H1 (cell line): ENCODE measurements around the gene BAD. TPM values are rescaled to one million over a fixed set of nuclear protein-coding genes. Genes with fewer than 3 reads are reported as not detected.
A peak's percentile ranks its signal among the peaks of the same experiment; 100 is the strongest.

Experiments
- CTCF ChIA-PET: fragments of 300-600 bp; sonication (Branson Sonifier 250); formaldehyde crosslinking; loops from one replicate; lab custom pipeline; 2021; ENCODE audit not compliant: partially characterized antibody; lab: Charles Lee
- POLR2A ChIA-PET: fragments of 300-600 bp; sonication (Branson Sonifier 250); formaldehyde crosslinking; loops from one replicate; lab custom pipeline; 2021; ENCODE audit warnings: inconsistent platforms; ENCODE audit not compliant: partially characterized antibody; lab: Charles Lee
- DNase-seq, 2 experiments: peaks; one replicate each; pipeline versions ENCODE4 v3.0.0 to v3.0.0-alpha.2; 2010 to 2022; ENCODE audit warnings: low spot score in 2 of 2, low read depth in 1 of 2, mixed read lengths in 1 of 2
- FAIRE-seq: peaks from 2 replicates; lab custom pipeline; 2011; peaks lifted over from hg19 to GRCh38; lab: Jason Lieb, UNC
- H2AFZ ChIP-seq: 2 replicates; pipeline ENCODE4 v1.8.1; 2012; ENCODE audit warnings: low read length, inconsistent platforms
- H2AK5ac ChIP-seq: 2 replicates; pipeline ENCODE4 v1.6.1; 2013; ENCODE audit warnings: low read depth, low read length
- H2BK120ac ChIP-seq: replicated peaks from 2 replicates; pipeline ENCODE3; 2013; ENCODE audit warnings: low read depth, low read length, inconsistent platforms
- H2BK12ac ChIP-seq: 2 replicates; pipeline ENCODE4 v1.6.1; 2013; ENCODE audit warnings: low read depth, low read length
- H2BK15ac ChIP-seq: 2 replicates; pipeline ENCODE4 v1.6.1; 2013; ENCODE audit warnings: low read length
- H2BK20ac ChIP-seq: 2 replicates; pipeline ENCODE4 v1.6.1; 2013; ENCODE audit warnings: low read length
- H2BK5ac ChIP-seq: 2 replicates; pipeline ENCODE4 v1.6.1; 2013; ENCODE audit warnings: low read depth, low read length
- H3K14ac ChIP-seq: 2 replicates; pipeline ENCODE4 v1.6.1; 2013; ENCODE audit warnings: inconsistent platforms; ENCODE audit not compliant: insufficient read length
- H3K18ac ChIP-seq: 2 replicates; pipeline ENCODE4 v1.6.1; 2013; ENCODE audit warnings: low read length; ENCODE audit errors: extremely low read depth
- H3K23ac ChIP-seq: 2 replicates; pipeline ENCODE4 v1.6.1; 2013; ENCODE audit warnings: inconsistent platforms; ENCODE audit not compliant: insufficient read length
- H3K23me2 ChIP-seq: 2 replicates; pipeline ENCODE4 v1.6.1; 2013; ENCODE audit warnings: low read depth, low read length
- H3K27ac ChIP-seq: 2 replicates; pipeline ENCODE4 v1.6.1; 2011; ENCODE audit warnings: low read depth, low read length, inconsistent platforms
- H3K27me3 ChIP-seq, 4 experiments: replicated peaks in 1 of 4; 1 replicate in 1 of 4; 2 replicates in 3 of 4; pipeline versions ENCODE4 v1.6.1 to v1.8.1; 2011 to 2013; ENCODE audit warnings: low read length in 3 of 4, mild to moderate bottlenecking in 3 of 4, inconsistent platforms in 2 of 4, mixed read lengths in 2 of 4, moderate library complexity in 1 of 4; ENCODE audit not compliant: control insufficient read depth in 3 of 4, insufficient read depth in 3 of 4; ENCODE audit errors: extremely low read depth in 1 of 4
- H3K36me3 ChIP-seq, 4 experiments: 2 replicates each; pipeline versions ENCODE4 v1.6.1 to v1.8.1; 2011 to 2013; ENCODE audit warnings: mild to moderate bottlenecking in 4 of 4, low read length in 3 of 4, moderate library complexity in 2 of 4, control low read depth in 1 of 4, inconsistent platforms in 1 of 4; ENCODE audit not compliant: insufficient read depth in 4 of 4, control insufficient read depth in 2 of 4
- H3K4ac ChIP-seq: replicated peaks from 2 replicates; pipeline ENCODE3; 2013; ENCODE audit warnings: low read length, low read depth, mixed read lengths, inconsistent platforms; ENCODE audit not compliant: insufficient read length
- H3K4me1 ChIP-seq, 4 experiments: replicated peaks in 1 of 4; 1 replicate in 1 of 4; 2 replicates in 3 of 4; pipeline versions ENCODE4 v1.6.1 to v1.8.1; 2011 to 2013; ENCODE audit warnings: low read length in 3 of 4, inconsistent platforms in 2 of 4, mixed read lengths in 1 of 4; ENCODE audit not compliant: insufficient read depth in 4 of 4, control insufficient read depth in 3 of 4
- H3K4me2 ChIP-seq, 2 experiments: 2 replicates each; pipeline versions ENCODE4 v1.6.1 to v1.8.1; 2011 to 2013; ENCODE audit warnings: low read depth in 2 of 2, low read length in 2 of 2, control low read depth in 1 of 2, inconsistent platforms in 1 of 2, mild to moderate bottlenecking in 1 of 2; ENCODE audit not compliant: insufficient read depth in 1 of 2
- H3K4me3 ChIP-seq, 4 experiments: fragments of 200-600, 300-600 bp in 1 of 4; sonication (generic), shearing (Covaris generic), sonication (Bioruptor Twin) in 1 of 4; 2 replicates each; pipeline versions ENCODE4 v1.5.1 to v1.8.1; 2011 to 2016; ENCODE audit warnings: low read length in 4 of 4, low read depth in 3 of 4, control low read depth in 2 of 4, inconsistent platforms in 2 of 4, mild to moderate bottlenecking in 2 of 4, mixed read lengths in 1 of 4, moderate library complexity in 1 of 4; ENCODE audit not compliant: insufficient read depth in 2 of 4; ENCODE audit errors: extremely low read depth in 1 of 4
- H3K56ac ChIP-seq: replicated peaks from 2 replicates; pipeline ENCODE3; 2013; ENCODE audit warnings: low read depth, mild to moderate bottlenecking, mixed read lengths, low read length, inconsistent platforms; ENCODE audit not compliant: insufficient read length
- H3K79me1 ChIP-seq: 2 replicates; pipeline ENCODE4 v1.6.1; 2013; ENCODE audit warnings: low read depth, low read length, control low read depth
- H3K79me2 ChIP-seq, 2 experiments: 2 replicates each; pipeline versions ENCODE4 v1.6.1 to v1.8.1; 2012 to 2013; ENCODE audit warnings: low read length in 2 of 2, mild to moderate bottlenecking in 2 of 2, inconsistent platforms in 1 of 2; ENCODE audit not compliant: insufficient read depth in 2 of 2, control insufficient read depth in 1 of 2
- H3K9ac ChIP-seq, 4 experiments: replicated peaks in 1 of 4; 1 replicate in 1 of 4; 2 replicates in 3 of 4; pipeline versions ENCODE4 v1.6.1 to v1.8.1; 2011 to 2013; ENCODE audit warnings: low read depth in 3 of 4, low read length in 3 of 4, control low read depth in 2 of 4, mild to moderate bottlenecking in 2 of 4, moderate library complexity in 2 of 4, inconsistent platforms in 1 of 4; ENCODE audit errors: extremely low read depth in 1 of 4
- H3K9me3 ChIP-seq, 2 experiments: 2 replicates each; pipeline versions ENCODE4 v1.6.1 to v1.8.1; 2012 to 2013; ENCODE audit warnings: mild to moderate bottlenecking in 2 of 2, moderate library complexity in 2 of 2, control low read depth in 1 of 2, inconsistent platforms in 1 of 2, low read depth in 1 of 2, low read length in 1 of 2, mixed read lengths in 1 of 2; ENCODE audit not compliant: insufficient read depth in 2 of 2
- H4K20me1 ChIP-seq, 2 experiments: replicated peaks in 1 of 2; 2 replicates each; pipeline versions ENCODE3 to v1.8.1; 2011 to 2013; ENCODE audit warnings: inconsistent platforms in 2 of 2, low read length in 2 of 2, mild to moderate bottlenecking in 1 of 2; ENCODE audit not compliant: insufficient read depth in 2 of 2, control insufficient read depth in 1 of 2
- H4K5ac ChIP-seq: 2 replicates; pipeline ENCODE4 v1.6.1; 2013; ENCODE audit warnings: low read length, low read depth, mixed read lengths, inconsistent platforms; ENCODE audit not compliant: insufficient read length
- H4K8ac ChIP-seq: 2 replicates; pipeline ENCODE4 v1.8.0; 2013; ENCODE audit warnings: mild to moderate bottlenecking, moderate library complexity, low read length, inconsistent platforms; ENCODE audit not compliant: insufficient read depth; ENCODE audit errors: extremely low read depth
- H4K91ac ChIP-seq: replicated peaks from 2 replicates; pipeline ENCODE3; 2013; ENCODE audit warnings: low read length, mixed read lengths, inconsistent platforms; ENCODE audit not compliant: insufficient read length
- CHD1 ChIP-seq: IDR thresholded peaks from 2 replicates; pipeline ENCODE4 v1.6.1; 2012; ENCODE audit warnings: low read depth, low read length, improper control_type of control experiment
- NRF1 ChIP-seq: IDR thresholded peaks from 2 replicates; pipeline ENCODE4 v1.6.1; 2011; ENCODE audit warnings: mild to moderate bottlenecking, low read depth, low read length, improper control_type of control experiment
- SP4 ChIP-seq: IDR thresholded peaks from 2 replicates; pipeline ENCODE4 v1.6.1; 2012; ENCODE audit warnings: low read length, inconsistent platforms
- WGBS, 2 experiments: shearing (Covaris generic) in 1 of 2; methylation state at CpG; one replicate each; pipeline versions ENCODE4 v1.1.6 to v1.1.7; 2013 to 2015; ENCODE audit warnings: low lambda C conversion rate in 2 of 2, mixed read lengths in 2 of 2, inconsistent platforms in 1 of 2, low coverage in 1 of 2, missing lambda C conversion rate in 1 of 2; ENCODE audit not compliant: insufficient replicate concordance in 2 of 2, insufficient coverage in 1 of 2, insufficient read length in 1 of 2; ENCODE audit errors: extremely low coverage in 1 of 2, missing lambda C conversion rate in 1 of 2; 5-methylcytosine and 5-hydroxymethylcytosine counted together
- polyA plus RNA-seq, 7 experiments: library from polyadenylated mRNA; depleted of rRNA in 3 of 7; stranded (reverse) in 5 of 7; unstranded in 2 of 7; fragments of >200 nt in 5 of 7; fragments of 200-250 nt in 2 of 7; gene quantifications; 1 replicate in 5 of 7; 2 replicates in 1 of 7; 4 replicates in 1 of 7; pipeline versions ENCODE4 v1.2.1 to v1.2.3, GENCODE V29; 2011 to 2013; ENCODE audit warnings: missing spikeins in 2 of 7, mixed read lengths in 2 of 7
- total RNA-seq: library from RNA; stranded (reverse); fragmentation: NEBNext Ultra II Directional; extraction: Animal tissue kit (Norgen Biotek cat#: 25700); gene quantifications from 2 replicates; pipeline ENCODE4 v1.2.1, GENCODE V29; 2021

Gene BAD
- total and polyA plus RNA-seq, 2 of the 8 experiments (the other 6 are each of a cell fraction or from before 2014, with no cell fraction given): 23.1 to 33.7 TPM

DNA sequence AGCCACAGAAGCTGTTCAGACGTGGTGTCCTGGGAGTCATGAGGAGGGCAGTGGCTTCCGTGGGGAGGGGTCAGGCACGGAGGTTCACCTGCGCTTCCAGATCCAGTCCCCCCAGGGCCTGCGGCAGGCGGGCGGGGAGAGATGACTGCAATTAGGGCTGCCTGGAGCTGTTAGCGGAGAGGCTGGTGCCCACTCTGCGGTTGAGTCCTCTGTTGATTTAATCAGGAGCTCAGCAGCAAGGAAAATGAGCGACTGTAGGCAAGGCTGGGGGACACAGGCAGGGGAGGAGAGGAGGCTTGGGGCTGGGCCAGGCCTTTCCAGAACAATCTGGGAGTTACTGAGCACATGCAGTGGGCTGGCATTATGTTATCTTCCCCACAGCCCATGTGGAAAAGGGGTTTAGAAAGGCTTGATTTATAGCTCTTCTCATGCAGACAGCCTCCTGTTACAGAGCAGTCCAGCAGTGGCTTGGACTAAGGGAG is 20.1 kb downstream of the BAD start:
- no peak overlapping the region for H3K4me2 ChIP-seq
- no peak overlapping the region for H2AFZ ChIP-seq
- no peak overlapping the region for H4K5ac ChIP-seq
- H2BK120ac ChIP-seq: no peak overlapping the region
- H2BK5ac ChIP-seq: no peak overlapping the region
- H3K4ac ChIP-seq: no peak overlapping the region
- H3K23ac ChIP-seq: no peak overlapping the region
- no peak overlapping the region for H2BK12ac ChIP-seq
- H3K14ac ChIP-seq: no peak overlapping the region
- POLR2A ChIA-PET: interaction anchor here (0.6 to 11.9 kb wide), 9 partner anchors 8 to 94 kb away, joined by 3 to 352 read pairs (median 4); partner anchors contain the start of genes FKBP2, PLCB3 and PPP1R14B
- no peak for DNase-seq
- H3K18ac ChIP-seq: no peak overlapping the region
- H2AK5ac ChIP-seq: no peak overlapping the region
- TF ChIP-seq NRF1 (no peak), SP4 (no peak), CHD1 (no peak)
- H3K79me1 ChIP-seq: no peaks in the 10 kb centered on the region
- peaks cover 17 to 66% (median 32%) of the 10 kb centered on the region in 4 experiments for H3K36me3 ChIP-seq
- no peak overlapping the region for H3K27ac ChIP-seq
- H3K23me2 ChIP-seq: peaks cover 2% of the 10 kb centered on the region; the same call in 1 of the 2 replicates
- H4K20me1 ChIP-seq: peaks cover 4 to 15% of the 10 kb centered on the region in 2 experiments
- H3K9me3 ChIP-seq: no peaks in the 10 kb centered on the region
- peak overlapping the region; percentile 71; the same call in 1 of the 2 replicates for H4K8ac ChIP-seq
- CTCF ChIA-PET: interaction anchor here (0.6 to 8.5 kb wide), 9 partner anchors 8 to 91 kb away, joined by 3 to 102 read pairs (median 7); partner anchors contain the start of genes CATSPERZ, PLCB3 and PPP1R14B
- H3K79me2 ChIP-seq: no peaks in the 10 kb centered on the region
- H3K56ac ChIP-seq: no peak overlapping the region
- WGBS, 2 experiments: 93% methylated on average over 10 of the region's 10 CpGs; no CpG with 5 or more reads in 1 of the 2 experiments
- no peak overlapping the region for H3K9ac ChIP-seq
- H2BK20ac ChIP-seq: no peak overlapping the region
- H3K4me1 ChIP-seq: peaks cover 0 to 11% (median 4%) of the 10 kb centered on the region in 4 experiments; a peak in 5 of 7 replicates
- no peak for FAIRE-seq
- H3K27me3 ChIP-seq: no peaks in the 10 kb centered on the region
- H4K91ac ChIP-seq: no peak overlapping the region
- no peak overlapping the region for H3K4me3 ChIP-seq
- no peak overlapping the region for H2BK15ac ChIP-seq
